PFSK-1 (cell line): ENCODE measurements around the gene TMEM176A.

Source experiments
- POLR2AphosphoS5 ChIP-seq: IDR thresholded peaks from 2 replicates; pipeline ENCODE4 v1.6.1; 2012; ENCODE audit warnings: low read depth, mild to moderate bottlenecking, control low read depth, low read length, moderate library complexity
- TF ChIP-seq, protein P1 (sequence below), 2 experiments: IDR thresholded peaks; 2 replicates each; pipeline versions ENCODE4 v1.6.1 to v1.8.0; 2011 to 2012; ENCODE audit warnings: low read depth in 2 of 2, low read length in 2 of 2, control low read depth in 1 of 2, inconsistent platforms in 1 of 2, mild to moderate bottlenecking in 1 of 2, moderate library complexity in 1 of 2; ENCODE audit not compliant: insufficient read depth in 1 of 2

DNA sequence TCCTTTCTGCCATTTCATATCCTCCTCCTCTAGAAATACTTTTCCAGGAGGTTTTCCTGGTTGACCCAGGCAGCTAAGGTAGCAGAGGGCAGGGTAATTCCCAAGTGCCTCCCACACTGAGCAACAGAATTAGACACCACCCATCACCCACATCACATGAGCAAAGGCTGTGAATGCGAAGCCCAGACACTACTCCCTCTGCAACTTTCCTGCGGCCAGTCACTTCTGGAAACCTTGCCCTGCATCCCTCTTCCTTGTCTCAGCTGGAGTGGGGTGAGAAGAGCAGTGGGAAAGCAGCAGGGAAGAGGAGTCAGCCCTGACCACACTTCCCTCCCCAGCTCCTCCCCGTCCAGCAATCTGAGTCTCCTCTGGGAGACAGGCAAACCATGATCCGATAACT, 15.6 kb upstream of the TMEM176A start:
- TF ChIP-seq, protein P1, sequence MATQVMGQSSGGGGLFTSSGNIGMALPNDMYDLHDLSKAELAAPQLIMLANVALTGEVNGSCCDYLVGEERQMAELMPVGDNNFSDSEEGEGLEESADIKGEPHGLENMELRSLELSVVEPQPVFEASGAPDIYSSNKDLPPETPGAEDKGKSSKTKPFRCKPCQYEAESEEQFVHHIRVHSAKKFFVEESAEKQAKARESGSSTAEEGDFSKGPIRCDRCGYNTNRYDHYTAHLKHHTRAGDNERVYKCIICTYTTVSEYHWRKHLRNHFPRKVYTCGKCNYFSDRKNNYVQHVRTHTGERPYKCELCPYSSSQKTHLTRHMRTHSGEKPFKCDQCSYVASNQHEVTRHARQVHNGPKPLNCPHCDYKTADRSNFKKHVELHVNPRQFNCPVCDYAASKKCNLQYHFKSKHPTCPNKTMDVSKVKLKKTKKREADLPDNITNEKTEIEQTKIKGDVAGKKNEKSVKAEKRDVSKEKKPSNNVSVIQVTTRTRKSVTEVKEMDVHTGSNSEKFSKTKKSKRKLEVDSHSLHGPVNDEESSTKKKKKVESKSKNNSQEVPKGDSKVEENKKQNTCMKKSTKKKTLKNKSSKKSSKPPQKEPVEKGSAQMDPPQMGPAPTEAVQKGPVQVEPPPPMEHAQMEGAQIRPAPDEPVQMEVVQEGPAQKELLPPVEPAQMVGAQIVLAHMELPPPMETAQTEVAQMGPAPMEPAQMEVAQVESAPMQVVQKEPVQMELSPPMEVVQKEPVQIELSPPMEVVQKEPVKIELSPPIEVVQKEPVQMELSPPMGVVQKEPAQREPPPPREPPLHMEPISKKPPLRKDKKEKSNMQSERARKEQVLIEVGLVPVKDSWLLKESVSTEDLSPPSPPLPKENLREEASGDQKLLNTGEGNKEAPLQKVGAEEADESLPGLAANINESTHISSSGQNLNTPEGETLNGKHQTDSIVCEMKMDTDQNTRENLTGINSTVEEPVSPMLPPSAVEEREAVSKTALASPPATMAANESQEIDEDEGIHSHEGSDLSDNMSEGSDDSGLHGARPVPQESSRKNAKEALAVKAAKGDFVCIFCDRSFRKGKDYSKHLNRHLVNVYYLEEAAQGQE (IDR thresholded peaks at IDR 0.05; ENCODE audit: insufficient read depth in 1 of 2, low read depth in 2 of 2, low read length in 2 of 2) = no peak
- no peak for TF ChIP-seq POLR2AphosphoS5
